GM21367 (cell line): ENCODE measurements around the gene TMEM151B.
"Not testable (repeated sequence)": the region's sequence is repeated elsewhere in the genome, so short reads cannot be mapped to it uniquely, and the experiment has no call there.

Experiments
- ATAC-seq: cut with Tn5 transposase; IDR thresholded peaks from one replicate; pipeline ENCODE4 v1.9.1; 2021; ENCODE audit not compliant: unreplicated experiment

The TMEM151B gene

DNA sequence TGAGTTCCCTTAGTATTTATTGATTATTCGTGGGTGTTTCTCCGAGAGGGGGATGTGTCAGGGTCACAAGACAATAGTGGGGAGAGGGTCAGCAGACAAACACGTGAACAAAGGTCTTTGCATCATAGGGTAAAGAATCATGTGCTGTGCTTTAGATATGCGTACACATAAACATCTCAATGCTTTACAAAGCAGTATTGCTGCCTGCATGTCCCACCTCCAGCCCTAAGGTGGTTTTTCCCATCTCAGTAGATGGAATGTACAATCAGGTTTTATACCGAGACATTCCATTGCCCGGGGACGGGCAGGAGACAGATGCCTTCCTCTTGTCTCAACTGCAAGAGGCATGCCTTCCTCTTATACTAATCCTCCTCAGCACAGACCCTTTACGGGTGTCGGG, 58.0 kb downstream of the TMEM151B start:
- not testable (repeated sequence) for ATAC-seq

DNA sequence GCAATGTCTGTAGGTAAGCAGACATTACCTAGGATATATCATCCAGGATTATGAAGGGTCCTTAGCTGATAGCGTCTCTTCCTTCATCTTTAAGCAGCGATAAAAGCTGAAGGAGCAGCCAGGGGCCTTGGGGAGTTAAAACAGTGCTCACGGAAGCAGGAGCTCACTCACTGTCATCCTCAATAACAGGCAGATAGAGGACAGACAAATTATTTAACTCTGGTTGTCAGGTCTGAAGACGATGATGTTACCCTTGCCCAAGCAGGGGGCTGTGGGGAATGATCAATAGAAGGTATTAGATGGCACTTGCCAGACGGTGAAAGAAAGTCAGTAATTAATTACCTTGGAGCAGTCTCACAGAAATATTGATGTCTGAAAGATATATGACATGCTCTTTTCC, 59.6 kb downstream of the TMEM151B start:
- ATAC-seq = no peak

- ATAC-seq = no peak
Observed at GRCh38 chr6:44332585-44332984, 62.3 kb downstream of the TMEM151B start.

DNA sequence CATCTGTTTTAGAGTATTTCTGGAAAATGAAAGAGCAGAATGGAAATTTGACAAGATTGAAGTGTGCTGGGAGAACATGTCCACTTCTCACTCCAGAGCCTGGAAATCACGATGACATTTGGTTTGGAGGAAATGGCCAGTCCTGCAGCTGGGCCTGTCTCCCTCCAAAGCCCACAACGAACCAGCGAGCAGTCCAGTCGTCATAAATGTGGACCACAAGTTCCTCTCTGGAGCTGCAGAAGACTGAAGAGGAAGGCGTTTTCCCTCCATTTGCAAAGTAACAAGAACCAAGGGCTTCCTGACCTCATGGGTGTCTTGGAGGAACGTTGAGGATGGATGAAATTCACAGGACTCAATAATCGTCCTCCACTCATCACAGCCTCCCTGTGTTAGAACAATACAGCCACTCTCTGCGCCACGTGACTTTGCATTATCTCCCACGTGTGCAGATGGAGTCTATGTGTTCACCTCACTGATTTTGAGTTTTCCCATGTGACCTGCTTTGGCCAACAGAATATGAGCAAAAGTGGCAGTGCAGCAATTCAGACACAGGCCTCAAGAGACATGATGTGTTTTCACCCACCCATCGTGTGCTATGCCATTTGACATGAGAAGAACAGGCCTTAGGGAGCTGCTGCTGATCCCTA, 63.1 kb downstream of the TMEM151B start:
- no peak for ATAC-seq

DNA sequence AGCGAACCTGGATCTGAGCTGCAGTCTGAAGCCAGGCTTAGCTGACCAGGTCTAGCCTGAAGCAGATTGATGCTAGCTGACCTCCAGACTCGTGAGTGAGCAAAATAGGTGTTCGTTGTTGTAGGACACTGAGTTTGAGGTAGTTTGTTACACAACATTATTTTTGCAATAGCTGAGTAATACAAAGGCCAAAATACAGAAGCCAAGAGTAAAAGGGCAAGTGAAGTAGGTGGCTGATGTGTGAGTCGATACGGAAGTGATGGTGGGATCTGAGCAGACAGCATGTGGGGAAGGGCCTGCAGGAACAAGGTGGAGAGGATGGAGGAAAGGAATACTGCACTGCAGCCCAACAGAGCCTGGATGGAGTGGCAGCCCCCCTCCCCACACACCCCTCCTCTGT, 63.7 kb downstream of the TMEM151B start:
- no peak for ATAC-seq

- no peak for ATAC-seq
Observed at GRCh38 chr6:44335631-44336030, 65.4 kb downstream of the TMEM151B start.

DNA sequence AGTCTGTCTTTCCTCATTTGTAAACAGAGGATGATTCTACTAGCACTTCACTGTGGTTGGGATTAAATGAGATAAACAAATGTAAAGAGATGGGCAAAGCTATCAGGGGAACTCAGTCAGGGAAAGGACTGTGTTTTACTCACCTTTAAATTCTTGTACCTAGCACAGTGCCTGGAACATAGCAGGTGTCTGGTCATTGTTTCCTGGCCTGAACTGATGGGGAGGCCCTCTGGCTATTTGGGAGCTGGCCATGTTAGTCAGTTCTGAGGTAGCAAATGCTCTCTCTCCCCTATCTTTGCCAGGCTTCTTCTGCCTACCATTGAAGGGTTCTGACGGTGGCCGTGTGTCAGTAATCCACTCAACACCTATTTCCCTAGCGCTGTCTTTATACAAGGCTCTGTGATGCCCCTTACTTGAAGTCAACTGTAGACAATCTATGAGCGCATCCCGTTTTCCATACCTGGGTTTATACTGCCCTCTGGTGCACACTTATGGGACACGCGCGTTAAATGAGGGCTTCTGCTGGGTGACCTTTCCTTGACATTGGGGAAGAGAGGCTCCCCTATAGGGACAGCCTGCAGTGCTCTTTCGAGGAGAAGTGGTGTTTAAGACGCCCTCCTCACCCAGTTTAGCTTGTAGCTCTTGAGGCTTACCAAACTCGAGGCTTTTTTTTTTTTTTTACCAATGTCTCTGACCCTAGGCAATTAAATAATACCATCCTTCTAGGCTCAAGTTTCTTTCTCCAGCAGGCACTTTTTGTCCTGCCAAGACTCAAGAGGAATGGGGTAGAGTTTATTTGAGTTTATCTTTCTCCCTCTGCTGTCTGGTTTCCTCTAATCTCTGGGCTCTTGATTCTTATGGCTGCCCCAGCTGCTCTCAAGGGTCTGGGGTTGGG, 68.2 kb downstream of the TMEM151B start:
- no peak for ATAC-seq

- ATAC-seq = no peak
Observed at GRCh38 chr6:44339301-44339700, 69.1 kb downstream of the TMEM151B start.

- no peak for ATAC-seq
Observed at GRCh38 chr6:44339763-44340625, 69.7 kb downstream of the TMEM151B start.

DNA sequence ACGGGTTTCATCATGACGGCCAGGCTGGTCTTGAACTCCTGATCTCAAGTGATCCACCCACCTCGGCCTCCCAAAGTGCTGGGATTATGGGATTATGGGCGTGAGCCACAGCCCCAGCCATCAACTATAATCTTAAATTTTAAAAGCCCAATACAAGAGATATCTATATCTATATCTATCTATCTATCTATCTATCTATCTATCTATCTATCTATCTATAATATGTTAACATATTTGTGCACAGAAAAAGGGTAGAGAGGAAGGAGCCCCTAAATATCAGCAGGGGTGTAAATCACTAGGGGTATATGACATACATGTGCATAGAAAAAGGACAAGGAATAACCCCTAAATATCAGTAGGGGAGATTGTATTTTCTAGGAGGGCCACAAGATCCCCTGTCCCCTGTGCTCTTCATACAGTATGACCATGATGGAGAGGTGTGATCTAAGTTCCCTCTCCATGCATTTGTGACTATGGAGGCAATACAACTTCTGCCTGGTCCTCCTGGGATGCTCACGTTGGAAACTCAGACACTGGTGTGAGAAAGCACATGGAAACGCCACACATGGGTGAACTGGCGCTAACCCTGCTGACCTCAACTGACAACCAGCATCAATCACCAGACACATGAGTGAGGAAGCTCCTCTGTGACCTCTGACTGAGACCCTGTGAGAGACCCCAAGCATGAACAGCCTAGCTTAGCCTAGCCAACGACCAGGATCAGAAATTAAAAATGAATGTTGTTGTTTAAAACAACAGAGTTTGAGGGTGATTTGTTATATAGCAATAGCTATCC, 71.0 kb downstream of the TMEM151B start:
- no peak for ATAC-seq

GRCh38 chr6:44342052-44342451, 71.8 kb downstream of the TMEM151B start:
- no peak for ATAC-seq

DNA sequence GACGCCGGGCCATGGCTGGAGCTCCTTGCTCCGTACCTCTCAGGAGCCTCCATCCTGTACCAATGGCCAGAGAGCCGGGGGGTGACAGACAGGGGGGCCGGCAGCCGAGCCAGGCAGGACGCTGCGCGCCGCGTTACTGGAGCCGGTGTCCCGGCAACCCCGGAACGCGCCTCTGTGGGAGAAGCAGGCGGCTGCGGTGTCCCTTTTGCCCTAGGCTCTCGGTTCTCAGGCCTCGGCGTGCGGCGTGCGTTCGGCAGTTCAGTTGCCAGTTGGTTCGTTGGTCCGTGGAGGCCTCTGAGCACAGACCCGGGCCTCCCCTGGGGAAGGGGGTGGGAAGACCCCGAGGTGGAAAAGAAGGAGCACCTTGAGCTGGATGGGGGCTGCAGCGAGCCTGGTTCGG, 72.2 kb downstream of the TMEM151B start, which contains the start of gene SPATS1:
TSS of gene SPATS1 (plus strand) at position 162 of the 400 bp plus-strand sequence. CDS start 446 bp downstream, outside the sequence.
- no peak for ATAC-seq

GRCh38 chr6:44346818-44347217, 76.6 kb downstream of the TMEM151B start:
- ATAC-seq = not testable (repeated sequence)

DNA sequence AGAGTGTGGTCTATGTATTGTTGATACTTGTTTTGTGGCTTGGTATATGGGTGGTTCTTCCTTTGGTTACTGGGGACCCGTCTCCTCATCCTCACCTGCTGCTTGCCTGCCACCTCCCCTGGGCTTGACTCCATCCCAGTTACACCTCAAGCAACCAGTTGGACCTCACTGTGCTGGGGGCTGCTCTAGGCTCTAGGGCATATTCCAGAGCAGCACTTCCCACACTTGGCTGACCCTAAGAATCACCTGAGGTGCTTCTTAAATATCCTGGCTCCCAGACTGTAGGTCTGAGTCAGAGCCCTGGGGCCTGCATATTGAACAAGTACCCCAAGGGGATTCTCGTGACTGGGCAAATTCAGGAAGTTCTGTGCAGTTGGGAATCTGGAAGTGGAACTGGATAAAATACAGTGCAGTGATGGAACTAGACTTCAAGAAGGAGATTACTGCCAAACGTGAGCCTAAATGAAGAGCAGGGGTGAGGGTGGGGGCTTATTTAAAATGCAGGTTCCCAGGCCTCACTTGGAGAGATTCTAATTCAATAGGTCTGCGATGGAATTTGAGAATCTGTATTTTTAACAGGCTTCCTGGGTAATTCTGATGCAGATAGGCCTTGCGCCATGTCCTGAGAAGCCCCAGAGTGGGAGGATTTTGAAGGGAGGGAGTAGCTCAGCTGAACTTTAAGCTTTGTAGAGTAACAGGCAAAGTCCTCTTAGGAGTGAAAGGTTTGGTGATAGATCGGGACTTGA, 79.8 kb downstream of the TMEM151B start:
- no peak for ATAC-seq

- ATAC-seq = not testable (repeated sequence)
Observed at GRCh38 chr6:44350650-44350994, 80.4 kb downstream of the TMEM151B start.

DNA sequence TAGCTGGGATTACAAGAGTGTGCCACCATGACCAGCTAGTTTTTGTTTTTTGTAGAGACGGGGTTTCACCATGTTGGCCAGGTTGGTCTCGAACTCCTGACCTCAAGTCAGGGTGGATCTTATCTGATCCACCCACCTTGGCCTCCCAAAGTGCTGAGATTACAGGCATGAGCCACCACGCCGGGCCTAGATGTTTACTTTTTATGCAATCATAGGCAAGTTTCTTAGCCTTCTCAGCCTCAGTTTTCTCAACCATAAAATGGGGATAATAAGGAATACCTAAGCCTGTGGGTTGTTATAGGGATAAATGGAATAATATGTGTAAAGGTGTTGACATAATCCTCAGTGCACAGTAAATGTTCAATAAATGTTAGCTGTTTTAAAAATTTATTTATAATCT, 82.0 kb downstream of the TMEM151B start:
- ATAC-seq = no peak

DNA sequence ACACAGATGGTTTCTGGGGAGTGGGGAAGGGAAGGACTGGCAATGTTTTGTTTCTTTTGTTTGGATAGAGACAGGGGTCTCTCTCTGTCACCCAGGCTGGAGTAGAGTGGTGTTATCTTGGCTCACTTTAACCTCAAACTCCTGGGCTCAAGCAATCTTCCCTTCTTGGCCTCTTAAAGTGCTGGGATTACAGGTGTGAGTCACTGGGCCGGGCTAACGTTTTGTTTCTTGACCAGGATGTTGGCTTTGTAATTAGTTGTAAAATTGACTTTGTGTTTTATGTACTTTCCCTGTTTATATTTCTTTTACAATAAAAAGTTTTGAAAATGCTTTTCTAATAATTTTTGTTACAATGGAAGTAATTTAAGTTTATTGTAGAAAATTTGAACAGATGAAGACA, 83.1 kb downstream of the TMEM151B start:
- ATAC-seq = no peak

DNA sequence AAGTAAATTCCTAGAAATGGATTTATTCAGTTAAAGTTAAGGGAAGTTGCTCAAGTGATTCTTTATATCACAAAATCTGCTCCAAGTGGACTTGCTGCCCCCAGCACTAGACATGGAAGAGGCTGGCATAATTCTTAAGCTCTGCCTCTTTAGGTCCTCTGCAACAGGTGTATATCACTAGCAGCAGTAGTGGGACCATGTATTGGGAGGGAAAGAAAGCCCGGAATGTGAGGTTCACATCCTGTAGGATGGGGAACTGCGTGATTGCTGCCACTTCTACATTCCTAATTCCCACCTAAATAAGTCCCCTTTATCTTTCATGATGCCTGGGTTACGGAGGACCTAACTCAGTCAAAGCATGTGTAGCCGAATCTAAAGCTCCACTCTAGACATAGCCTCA, 85.4 kb downstream of the TMEM151B start:
- ATAC-seq = no peak

- ATAC-seq = no peak
Observed at GRCh38 chr6:44356487-44356886, 86.2 kb downstream of the TMEM151B start.
